ENCODE measurements around the gene LRFN5.

Gene LRFN5

DNA sequence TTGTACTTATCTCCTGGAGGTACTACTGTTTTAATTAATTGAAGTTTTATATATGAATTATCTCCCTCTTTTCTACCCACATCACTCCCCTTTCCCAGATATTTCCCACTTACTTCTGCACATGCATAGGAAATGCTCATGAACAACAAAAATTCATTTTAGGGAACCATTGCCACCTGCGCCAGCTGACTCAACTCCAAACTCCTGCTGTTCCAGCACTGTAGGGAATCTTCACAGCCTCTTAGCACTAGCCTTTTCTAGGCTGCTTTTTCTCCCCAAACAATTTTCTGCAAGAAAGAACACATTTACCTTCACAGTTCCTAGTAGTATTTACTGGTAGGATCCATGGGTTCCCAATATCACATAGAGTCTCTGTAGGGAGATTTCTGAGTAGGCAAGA, 268.4 kb downstream of the LRFN5 start:
- Histone ChIP-seq H3K36me3 (ENCODE audit: insufficient read depth, low read length) (no peaks in the 10 kb centered on the region), H3K4me3 (ENCODE audit: low read depth, low read length, poor library complexity, severe bottlenecking) (no peak overlapping the region)
- TF ChIP-seq EZH2 (IDR thresholded peaks at IDR 0.05; ENCODE audit: borderline replicate concordance, low read length) (no peak), CTCF (IDR thresholded peaks at IDR 0.05; ENCODE audit: low read length) (no peak)

GRCh38 chr14:41878321-41878720, 271.6 kb downstream of the LRFN5 start:
- no peaks in the 10 kb centered on the region for H3K4me1 ChIP-seq (ENCODE audit: insufficient read depth, low read length, severe bottlenecking)
- no peak overlapping the region for H2AFZ ChIP-seq (ENCODE audit: low read length)
- H3K79me2 ChIP-seq (ENCODE audit: insufficient read depth, low read length): no peaks in the 10 kb centered on the region
- H4K20me1 ChIP-seq (ENCODE audit: insufficient read depth, low read length): no peaks in the 10 kb centered on the region
- no peak overlapping the region for H3K27ac ChIP-seq (ENCODE audit: low read depth, low read length, poor library complexity, severe bottlenecking)
- H3K9me3 ChIP-seq (ENCODE audit: low read length): no peaks in the 10 kb centered on the region
- no peak overlapping the region for H3K4me2 ChIP-seq (ENCODE audit: low read length)
- H3K36me3 ChIP-seq (ENCODE audit: insufficient read depth, low read length): no peaks in the 10 kb centered on the region
- no peak overlapping the region for H3K4me3 ChIP-seq (ENCODE audit: low read depth, low read length, poor library complexity, severe bottlenecking)
- no peaks in the 10 kb centered on the region for H3K9me2 ChIP-seq (ENCODE audit: low read depth, low read length)
- no peak overlapping the region for H3K9ac ChIP-seq (ENCODE audit: low read length)
- H3F3A ChIP-seq (ENCODE audit: insufficient read depth, low read length): no peaks in the 10 kb centered on the region
- no peaks in the 10 kb centered on the region for H3K27me3 ChIP-seq (ENCODE audit: insufficient read depth, low read length)
- TF ChIP-seq EZH2 (IDR thresholded peaks at IDR 0.05; ENCODE audit: borderline replicate concordance, low read length) (no peak), CTCF (IDR thresholded peaks at IDR 0.05; ENCODE audit: low read length) (no peak)

More for the DNA sequence above, 268.4 kb downstream of the LRFN5 start:
- Histone ChIP-seq H3K9me3 (ENCODE audit: low read length) (no peaks in the 10 kb centered on the region), H3K4me1 (ENCODE audit: insufficient read depth, low read length, severe bottlenecking) (no peaks in the 10 kb centered on the region), H3K27ac (ENCODE audit: low read depth, low read length, poor library complexity, severe bottlenecking) (no peak overlapping the region), H3K27me3 (ENCODE audit: insufficient read depth, low read length) (no peaks in the 10 kb centered on the region), H3K4me2 (ENCODE audit: low read length) (no peak overlapping the region), H3K9me2 (ENCODE audit: low read depth, low read length) (no peaks in the 10 kb centered on the region), H4K20me1 (ENCODE audit: insufficient read depth, low read length) (no peaks in the 10 kb centered on the region), H3K9ac (ENCODE audit: low read length) (no peak overlapping the region), H3F3A (ENCODE audit: insufficient read depth, low read length) (no peaks in the 10 kb centered on the region), H2AFZ (ENCODE audit: low read length) (no peak overlapping the region), H3K79me2 (ENCODE audit: insufficient read depth, low read length) (no peaks in the 10 kb centered on the region)

- Histone ChIP-seq H3K27me3 (ENCODE audit: insufficient read depth, low read length) (no peaks in the 10 kb centered on the region), H3K36me3 (ENCODE audit: insufficient read depth, low read length) (no peaks in the 10 kb centered on the region), H3K4me2 (ENCODE audit: low read length) (no peak overlapping the region), H3K9me2 (ENCODE audit: low read depth, low read length) (no peaks in the 10 kb centered on the region), H3K9ac (ENCODE audit: low read length) (no peak overlapping the region), H3K4me1 (ENCODE audit: insufficient read depth, low read length, severe bottlenecking) (no peaks in the 10 kb centered on the region), H3K79me2 (ENCODE audit: insufficient read depth, low read length) (no peaks in the 10 kb centered on the region), H4K20me1 (ENCODE audit: insufficient read depth, low read length) (no peaks in the 10 kb centered on the region), H2AFZ (ENCODE audit: low read length) (0 out of 2 replicates have a peak overlapping the region, but pooled peaks have one; percentile 68), H3F3A (ENCODE audit: insufficient read depth, low read length) (no peaks in the 10 kb centered on the region), H3K9me3 (ENCODE audit: low read length) (no peaks in the 10 kb centered on the region), H3K27ac (ENCODE audit: low read depth, low read length, poor library complexity, severe bottlenecking) (no peak overlapping the region), H3K4me3 (ENCODE audit: low read depth, low read length, poor library complexity, severe bottlenecking) (no peak overlapping the region)
- no peak for TF ChIP-seq CTCF (IDR thresholded peaks at IDR 0.05; ENCODE audit: low read length)
- TF ChIP-seq EZH2 (IDR thresholded peaks at IDR 0.05; ENCODE audit: borderline replicate concordance, low read length): no peak
Measured at GRCh38 chr14:41891624-41892023, 284.9 kb downstream of the LRFN5 start.

Data from OCI-LY1 (cell line).